WERI-Rb-1 (cell line): ENCODE measurements around the gene MRPS7.

ENCODE experiments used
- DNase-seq: peaks from one replicate; pipeline ENCODE4 v3.0.0-alpha.2; 2020
- H3K27ac ChIP-seq: fragments of 250-450 bp; sonication (Bioruptor Pico); 2 replicates; pipeline ENCODE4 v1.5.1; 2020; ENCODE audit warnings: mild to moderate bottlenecking, moderate library complexity
- H3K27me3 ChIP-seq: fragments of 250-450 bp; sonication (Bioruptor Pico); 2 replicates; pipeline ENCODE4 v1.5.1; 2021; ENCODE audit warnings: mild to moderate bottlenecking, low read depth, moderate library complexity; ENCODE audit not compliant: insufficient read depth, severe bottlenecking
- H3K36me3 ChIP-seq: fragments of 250-450 bp; sonication (Bioruptor Pico); 2 replicates; pipeline ENCODE4 v1.5.1; 2020; ENCODE audit warnings: mild to moderate bottlenecking, moderate library complexity
- H3K4me3 ChIP-seq: 2 replicates; pipeline ENCODE4 v1.5.1; 2011; ENCODE audit warnings: low read depth, mild to moderate bottlenecking, control low read depth, low read length
- H3K9me3 ChIP-seq: fragments of 250-450 bp; sonication (Bioruptor Pico); 2 replicates; pipeline ENCODE4 v1.5.1; 2021; ENCODE audit warnings: mild to moderate bottlenecking, moderate library complexity; ENCODE audit not compliant: severe bottlenecking
- CTCF ChIP-seq: IDR thresholded peaks from 2 replicates; pipeline ENCODE4 v1.5.1; 2011; ENCODE audit warnings: low read depth, mild to moderate bottlenecking, control low read depth, inconsistent platforms, low read length

Gene MRPS7

GRCh38 chr17:75240394-75241142, 21.1 kb upstream of the MRPS7 start:
- peaks cover 94% of the 10 kb centered on the region for H3K36me3 ChIP-seq
- H3K4me3 ChIP-seq: no peak overlapping the region
- no peaks in the 10 kb centered on the region for H3K27me3 ChIP-seq
- peak; percentile 100 for TF ChIP-seq CTCF
- H3K9me3 ChIP-seq: no peaks in the 10 kb centered on the region
- DNase-seq: peak; percentile 94
- peak overlapping the region; percentile 48 for H3K27ac ChIP-seq

DNA sequence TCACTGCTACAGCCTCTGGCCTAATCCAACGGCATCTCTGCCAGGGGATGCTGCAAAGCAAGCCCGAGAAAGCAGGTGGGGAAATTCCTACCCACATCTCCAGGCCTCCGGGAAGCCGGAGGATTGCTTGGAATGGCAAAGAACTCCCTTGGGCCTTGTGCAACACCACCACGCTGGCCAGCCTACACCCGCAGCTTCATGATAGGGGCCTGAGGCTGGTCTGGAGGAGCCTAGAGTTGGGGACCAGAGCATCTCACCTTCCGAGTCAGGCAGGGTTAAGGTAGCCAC, 20.6 kb upstream of the MRPS7 start:
- H3K9me3 ChIP-seq: no peaks in the 10 kb centered on the region
- H3K27ac ChIP-seq: peak overlapping the region; percentile 11; the same call in 1 of the 2 replicates
- no peak overlapping the region for H3K4me3 ChIP-seq
- no peak for TF ChIP-seq CTCF
- H3K36me3 ChIP-seq: peaks cover 94% of the 10 kb centered on the region
- DNase-seq: no peak
- H3K27me3 ChIP-seq: no peaks in the 10 kb centered on the region

DNA sequence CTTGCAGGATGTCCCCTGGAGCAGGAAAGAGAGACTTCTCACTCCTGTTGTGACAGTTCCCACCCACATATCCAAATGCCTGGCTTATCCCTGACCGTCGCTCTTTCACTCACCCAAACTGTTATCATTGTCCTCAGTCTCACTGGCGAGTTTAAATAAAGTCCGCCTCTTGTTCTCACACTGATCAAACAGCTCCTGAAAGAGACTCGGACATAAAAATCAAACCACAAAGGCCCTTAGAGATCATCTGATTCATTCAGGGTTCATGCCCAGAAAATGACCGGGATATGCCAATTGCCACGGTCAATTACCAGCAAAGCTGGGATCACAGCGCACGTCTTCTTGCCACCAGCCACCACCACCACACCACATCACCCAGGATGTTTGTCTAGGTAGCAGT, 20.2 kb upstream of the MRPS7 start:
- Histone ChIP-seq H3K36me3 (peaks cover 94% of the 10 kb centered on the region), H3K27me3 (no peaks in the 10 kb centered on the region), H3K9me3 (no peaks in the 10 kb centered on the region), H3K4me3 (no peak overlapping the region), H3K27ac (no peak overlapping the region)
- no peak for TF ChIP-seq CTCF
- no peak for DNase-seq

- Histone ChIP-seq H3K27me3 (no peaks in the 10 kb centered on the region), H3K36me3 (peaks cover 93% of the 10 kb centered on the region), H3K4me3 (no peak overlapping the region), H3K9me3 (no peaks in the 10 kb centered on the region), H3K27ac (no peak overlapping the region)
- DNase-seq: no peak
- TF ChIP-seq CTCF: no peak
Observed at GRCh38 chr17:75241996-75242460, 19.7 kb upstream of the MRPS7 start.

- no peak overlapping the region for H3K27ac ChIP-seq
Observed at GRCh38 chr17:75242461-75243042, 19.1 kb upstream of the MRPS7 start.

More at GRCh38 chr17:75242461-75243042, 19.1 kb upstream of the MRPS7 start:
- no peak for DNase-seq
- no peak overlapping the region for H3K4me3 ChIP-seq
- TF ChIP-seq CTCF: no peak
- peaks cover 87% of the 10 kb centered on the region for H3K36me3 ChIP-seq
- no peaks in the 10 kb centered on the region for H3K9me3 ChIP-seq
- H3K27me3 ChIP-seq: no peaks in the 10 kb centered on the region
